ENCODE data around the gene DPP6.

The DPP6 gene

GRCh38 chr7:154916856-154917807 is 864.9 kb downstream of the DPP6 start:
- Histone ChIP-seq H3K27ac (ENCODE audit: poor library complexity, severe bottlenecking) (no peak overlapping the region), H3K27me3 (ENCODE audit: insufficient read depth, poor library complexity, severe bottlenecking) (no peaks in the 10 kb centered on the region), H3K4me3 (ENCODE audit: severe bottlenecking) (no peak overlapping the region), H3K4me1 (ENCODE audit: insufficient read depth, poor library complexity, severe bottlenecking) (no peaks in the 10 kb centered on the region), H3K9me3 (ENCODE audit: severe bottlenecking) (no peaks in the 10 kb centered on the region), H3K36me3 (ENCODE audit: low read depth) (no peaks in the 10 kb centered on the region)
- ATAC-seq (ENCODE audit: low read depth) (no peak), DNase-seq (ENCODE audit: low spot score) (no peak)
- TF ChIP-seq CTCF (IDR thresholded peaks at IDR 0.05; ENCODE audit: poor library complexity, severe bottlenecking): no peak

GRCh38 chr7:154917808-154918160 is 865.6 kb downstream of the DPP6 start:
- ATAC-seq (ENCODE audit: low read depth) (no peak), DNase-seq (ENCODE audit: low spot score) (no peak)
- no peak overlapping the region for H3K4me3 ChIP-seq (ENCODE audit: severe bottlenecking)
- H3K4me1 ChIP-seq (ENCODE audit: insufficient read depth, poor library complexity, severe bottlenecking): no peaks in the 10 kb centered on the region
- no peaks in the 10 kb centered on the region for H3K9me3 ChIP-seq (ENCODE audit: severe bottlenecking)
- H3K27ac ChIP-seq (ENCODE audit: poor library complexity, severe bottlenecking): no peak overlapping the region
- H3K36me3 ChIP-seq (ENCODE audit: low read depth): no peaks in the 10 kb centered on the region
- no peaks in the 10 kb centered on the region for H3K27me3 ChIP-seq (ENCODE audit: insufficient read depth, poor library complexity, severe bottlenecking)
- no peak for TF ChIP-seq CTCF (IDR thresholded peaks at IDR 0.05; ENCODE audit: poor library complexity, severe bottlenecking)

GRCh38 chr7:154918266-154918665 is 866.1 kb downstream of the DPP6 start:
- Histone ChIP-seq H3K27me3 (ENCODE audit: insufficient read depth, poor library complexity, severe bottlenecking) (no peaks in the 10 kb centered on the region), H3K36me3 (ENCODE audit: low read depth) (no peaks in the 10 kb centered on the region), H3K9me3 (ENCODE audit: severe bottlenecking) (no peaks in the 10 kb centered on the region), H3K4me1 (ENCODE audit: insufficient read depth, poor library complexity, severe bottlenecking) (no peaks in the 10 kb centered on the region), H3K27ac (ENCODE audit: poor library complexity, severe bottlenecking) (no peak overlapping the region), H3K4me3 (ENCODE audit: severe bottlenecking) (no peak overlapping the region)
- no peak for TF ChIP-seq CTCF (IDR thresholded peaks at IDR 0.05; ENCODE audit: poor library complexity, severe bottlenecking)
- ATAC-seq (ENCODE audit: low read depth): no peak
- no peak for DNase-seq (ENCODE audit: low spot score)

GRCh38 chr7:154918741-154919140 is 866.5 kb downstream of the DPP6 start:
- no peak overlapping the region for H3K27ac ChIP-seq (ENCODE audit: poor library complexity, severe bottlenecking)
- DNase-seq (ENCODE audit: low spot score) (no peak), ATAC-seq (ENCODE audit: low read depth) (no peak)
- no peaks in the 10 kb centered on the region for H3K27me3 ChIP-seq (ENCODE audit: insufficient read depth, poor library complexity, severe bottlenecking)
- H3K9me3 ChIP-seq (ENCODE audit: severe bottlenecking): no peaks in the 10 kb centered on the region
- no peaks in the 10 kb centered on the region for H3K36me3 ChIP-seq (ENCODE audit: low read depth)
- TF ChIP-seq CTCF (IDR thresholded peaks at IDR 0.05; ENCODE audit: poor library complexity, severe bottlenecking): no peak
- no peak overlapping the region for H3K4me3 ChIP-seq (ENCODE audit: severe bottlenecking)
- H3K4me1 ChIP-seq (ENCODE audit: insufficient read depth, poor library complexity, severe bottlenecking): no peaks in the 10 kb centered on the region

Measured in RWPE2 (cell line).